K562 (cell line): ENCODE measurements around the gene PGF. TPM values are rescaled to one million over a fixed set of nuclear protein-coding genes. Genes with fewer than 3 reads are reported as not detected.

ENCODE experiments used
- ATAC-seq: fragments of 200-7000 bp; cut with Tn5 transposase; 3 replicates; pipeline ENCODE4 v1.9.1; 2020; ENCODE audit warnings: moderate library complexity
- BruUV-seq: library from RNA; stranded (reverse); fragments of 400-500 nt; replicated peaks from 2 replicates; lab custom pipeline; 2021; lab: Mats Ljungman, UMichigan
- CTCF ChIA-PET: fragments of 300-600 bp; formaldehyde crosslinking; extraction: SDS; loops from one replicate; lab custom pipeline; 2021; ENCODE audit warnings: low intra/inter-chr PET ratio; lab: Yijun Ruan, JAX
- POLR2A ChIA-PET: fragments of 300-600, 350-650 bp; sonication (Branson Sonifier 250); formaldehyde crosslinking; extraction: SDS; loops from one replicate; lab custom pipeline; 2021; ENCODE audit warnings: antibody characterized with exemption, inconsistent platforms; lab: Yijun Ruan, JAX
- DNase-seq, 4 experiments: peaks; one replicate each; pipeline versions ENCODE4 v3.0.0 to v3.0.0-alpha.2; 2011 to 2018; ENCODE audit warnings: low spot score in 3 of 4, mixed read lengths in 3 of 4; ENCODE audit errors: extremely low read depth in 1 of 4
- FAIRE-seq: peaks from 2 replicates; lab custom pipeline; 2011; peaks lifted over from hg19 to GRCh38; lab: Jason Lieb, UNC
- H2AFZ ChIP-seq: 2 replicates; pipeline ENCODE4 v1.6.0; 2011; ENCODE audit warnings: low read depth, low read length, control low read depth, inconsistent platforms
- H3K27ac ChIP-seq: fragments of 200-600 bp; 3 replicates; pipeline ENCODE4 v1.8.0; 2011; ENCODE audit warnings: low read depth, mild to moderate bottlenecking, control low read depth, inconsistent platforms, low read length, moderate library complexity, mixed read lengths; ENCODE audit errors: extremely low read depth
- H3K27me3 ChIP-seq, 2 experiments: fragments of 300-600 bp in 1 of 2; 2 replicates in 1 of 2; 3 replicates in 1 of 2; pipeline versions ENCODE4 v1.6.0 to v1.8.0; 2011; ENCODE audit warnings: inconsistent platforms in 2 of 2, low read length in 2 of 2, mild to moderate bottlenecking in 1 of 2, mixed read lengths in 1 of 2, moderate library complexity in 1 of 2; ENCODE audit not compliant: control insufficient read depth in 2 of 2, insufficient read depth in 2 of 2
- H3K36me3 ChIP-seq: fragments of 300-600 bp; 3 replicates; pipeline ENCODE4 v1.8.0; 2011; ENCODE audit warnings: mild to moderate bottlenecking, low read length, inconsistent platforms; ENCODE audit not compliant: control insufficient read depth, insufficient read depth
- H3K4me1 ChIP-seq, 2 experiments: fragments of 200-600 bp in 1 of 2; replicated peaks in 1 of 2; 2 replicates in 1 of 2; 3 replicates in 1 of 2; pipeline versions ENCODE4 v1.5.1 to v1.8.0; 2011; ENCODE audit warnings: inconsistent platforms in 2 of 2, low read length in 2 of 2, mild to moderate bottlenecking in 1 of 2, mixed read lengths in 1 of 2, moderate library complexity in 1 of 2; ENCODE audit not compliant: control insufficient read depth in 2 of 2, insufficient read depth in 2 of 2
- H3K4me2 ChIP-seq: 2 replicates; pipeline ENCODE4 v1.6.1; 2011; ENCODE audit warnings: low read length, control low read depth, inconsistent platforms, mixed read lengths; ENCODE audit not compliant: insufficient read depth
- H3K4me3 ChIP-seq: fragments of 200-600 bp; sonication (generic), shearing (Covaris generic); 2 replicates; pipeline ENCODE4 v1.5.1; 2016; ENCODE audit warnings: control low read depth, inconsistent platforms
- H3K79me2 ChIP-seq: fragments of 200-600 bp; 3 replicates; pipeline ENCODE4 v1.8.0; 2011; ENCODE audit warnings: low read length, inconsistent platforms; ENCODE audit not compliant: control insufficient read depth, insufficient read depth
- H3K9ac ChIP-seq, 2 experiments: 2 replicates each; pipeline versions ENCODE4 v1.6.0 to v1.6.1; 2011; ENCODE audit warnings: low read depth in 2 of 2, low read length in 2 of 2, control low read depth in 1 of 2, inconsistent platforms in 1 of 2, mild to moderate bottlenecking in 1 of 2, mixed read lengths in 1 of 2; ENCODE audit not compliant: insufficient read depth in 1 of 2
- H3K9me1 ChIP-seq: one replicate; pipeline ENCODE4 v1.6.0; 2011; ENCODE audit warnings: inconsistent platforms, mild to moderate bottlenecking, low read length, moderate library complexity; ENCODE audit not compliant: control insufficient read depth, insufficient read depth
- H3K9me3 ChIP-seq: replicated peaks from 2 replicates; pipeline ENCODE4 v1.5.1; 2011; ENCODE audit warnings: low read depth, low read length, inconsistent platforms; ENCODE audit not compliant: control insufficient read depth, insufficient read depth
- H4K20me1 ChIP-seq: replicated peaks from 2 replicates; pipeline ENCODE4 v1.6.1; 2011; ENCODE audit warnings: low read length, inconsistent platforms, mixed read lengths; ENCODE audit not compliant: control insufficient read depth, insufficient read depth
- CTCF ChIP-seq, 3 experiments: IDR thresholded peaks in 2 of 3; conservative IDR thresholded peaks in 1 of 3; 2 replicates each; pipeline ENCODE4 v1.5.1; 2011 to 2012; ENCODE audit warnings: low read length in 3 of 3, mild to moderate bottlenecking in 3 of 3, control low read depth in 2 of 3, improper control_type of control experiment in 1 of 3, inconsistent platforms in 1 of 3, low read depth in 1 of 3, mixed read lengths in 1 of 3, moderate library complexity in 1 of 3; ENCODE audit not compliant: insufficient read depth in 2 of 3
- DLX4 ChIP-seq: fragments of 250-450 bp; sonication (Bioruptor Pico); IDR thresholded peaks from 2 replicates; pipeline ENCODE4 v1.6.1; 2021; ENCODE audit warnings: mild to moderate bottlenecking
- IRF9 ChIP-seq: fragments of 450-650 bp; IDR thresholded peaks from 2 replicates; pipeline ENCODE4 v1.6.1; 2016; ENCODE audit warnings: missing biosample characterization, missing genetic modification characterization
- NR2F6 ChIP-seq: fragments of 450-650 bp; formaldehyde crosslinking; IDR thresholded peaks from 2 replicates; pipeline ENCODE4 v1.4.0; 2020; ENCODE audit warnings: mild to moderate bottlenecking
- POLR2A ChIP-seq: fragments of 450-650 bp; conservative IDR thresholded peaks from 2 replicates; pipeline ENCODE4 v1.6.1; 2016
- POLR2G ChIP-seq: fragments of 200-400 bp; formaldehyde crosslinking; IDR thresholded peaks from 2 replicates; pipeline ENCODE4 v1.6.1; 2017; ENCODE audit warnings: low read depth, mild to moderate bottlenecking, antibody characterized with exemption, low read length, moderate library complexity
- SMAD3 ChIP-seq: fragments of 450-650 bp; formaldehyde crosslinking; conservative IDR thresholded peaks from 2 replicates; pipeline ENCODE4 v1.4.0; 2020; ENCODE audit warnings: mild to moderate bottlenecking
- TFAP4 ChIP-seq: sonication (generic); formaldehyde crosslinking; IDR thresholded peaks from 2 replicates; pipeline ENCODE4 v1.8.0; 2022; ENCODE audit warnings: missing genetic modification reagents, mild to moderate bottlenecking, moderate library complexity, borderline replicate concordance
- ZBTB43 ChIP-seq: sonication (generic); formaldehyde crosslinking; IDR thresholded peaks from 2 replicates; pipeline ENCODE4 v1.8.0; 2023; ENCODE audit warnings: mild to moderate bottlenecking, missing genetic modification reagents
- ZNF232 ChIP-seq: sonication (generic); formaldehyde crosslinking; IDR thresholded peaks from 2 replicates; pipeline ENCODE4 v1.8.0; 2022; ENCODE audit warnings: mild to moderate bottlenecking, missing genetic modification reagents
- ZNF518B ChIP-seq: fragments of 250-450 bp; sonication (Bioruptor Pico); IDR thresholded peaks from 2 replicates; pipeline ENCODE4 v1.5.0; 2021; ENCODE audit warnings: mild to moderate bottlenecking, moderate library complexity
- WGBS: fragments of 100-300 bp; shearing (Covaris generic); methylation state at CpG from one replicate; pipeline ENCODE4 v1.1.6; 2016; ENCODE audit warnings: low coverage, mixed read lengths; ENCODE audit not compliant: insufficient coverage; ENCODE audit errors: missing lambda C conversion rate; 5-methylcytosine and 5-hydroxymethylcytosine counted together
- in situ Hi-C: fragments of 300-500 bp; cut with MboI; formaldehyde crosslinking; loops from 4 replicates; pipeline ENCODE4 v1.15.0; 2018; ENCODE audit warnings: inconsistent platforms, mixed read lengths
- intact Hi-C: fragments of 100-400 bp; cut with micrococcal nuclease; formaldehyde crosslinking; loops from 2 replicates; pipeline ENCODE4 v1.14.2; 2022
- polyA plus RNA-seq, 8 experiments: library from polyadenylated mRNA; depleted of rRNA in 4 of 8; stranded (reverse) in 5 of 8; unstranded in 3 of 8; fragments of >200 nt; fragmentation: Nextera tagmentation in 2 of 8; fragmentation: Illumina TruSeq in 1 of 8; extraction: Ambion mirVana in 2 of 8; extraction: Trizol in 1 of 8; gene quantifications; 2 replicates each; pipeline versions ENCODE4 v1.2.1 to v1.2.3, GENCODE V29; 2011 to 2014; ENCODE audit warnings: inconsistent platforms in 1 of 8, missing spikeins in 1 of 8
- total RNA-seq, 7 experiments: library from RNA; depleted of rRNA in 6 of 7; stranded (reverse); fragments of >200 nt in 6 of 7; fragmentation: Illumina TruSeq in 2 of 7; extraction: Trizol in 2 of 7; gene quantifications; 2 replicates each; pipeline versions ENCODE4 v1.2.1 to v1.2.3, GENCODE V29; 2011 to 2021; ENCODE audit warnings: low replicate concordance in 1 of 7

The PGF gene
- total and polyA plus RNA-seq, 9 of the 15 experiments (the other 6 are each of a cell fraction or from before 2014, with no cell fraction given), result 0.04 to 0.44 (median 0.18) TPM

- Histone ChIP-seq H2AFZ (no peak overlapping the region), H3K4me3 (no peak overlapping the region), H3K9me1 (no peaks in the 10 kb centered on the region), H3K27me3 (no peaks in the 10 kb centered on the region), H3K9me3 (no peaks in the 10 kb centered on the region), H3K4me1 (peaks cover 10 to 36% of the 10 kb centered on the region in 2 experiments; a peak in 3 of 5 replicates), H3K36me3 (peaks cover 31% of the 10 kb centered on the region; the same call in 2 of the 3 replicates), H3K27ac (no peak overlapping the region), H3K79me2 (no peaks in the 10 kb centered on the region), H4K20me1 (no peaks in the 10 kb centered on the region; the same call in 1 of the 2 replicates), H3K9ac (peak overlapping the region in 1 of 2 experiments; percentile 74; a peak in 2 of 4 replicates), H3K4me2 (no peak overlapping the region)
- BruUV-seq, result no TSS peak
- CTCF ChIA-PET, result no interaction called here
- ATAC-seq (peak; percentile 36), FAIRE-seq (no peak), DNase-seq (no peak)
- intact Hi-C loops (loop anchor here (5.0 kb wide), 1 partner anchor 300 kb away; no protein-coding TSS in a partner anchor), in situ Hi-C loops (no loop called here)
- 81% methylated on average over 8 of the region's 12 CpGs for WGBS
- POLR2A ChIA-PET, result interaction anchor here (0.5 to 1.6 kb wide), 7 partner anchors 12 to 397 kb away, joined by 3 to 6 read pairs (median 4); partner anchors contain the start of gene RPS6KL1
- TF ChIP-seq NR2F6, result no peak
- peak in 2 of 3 experiments; percentile 24 to 38; a peak in 2 of 6 replicates for TF ChIP-seq CTCF (IDR thresholded peaks at IDR 0.05 in 2 of 3, conservative IDR thresholded peaks at IDR 0.05 in 1 of 3; ENCODE audit: insufficient read depth in 2 of 3, low read depth in 1 of 3, low read length in 3 of 3)
- TF ChIP-seq ZBTB43 (CRISPR knock-in tag), result no peak
- TF ChIP-seq SMAD3 (CRISPR knock-in tag), result no peak
- TF ChIP-seq TFAP4 (CRISPR knock-in tag), result peak; percentile 45; the same call in 1 of the 2 replicates
- TF ChIP-seq POLR2A, result 0 out of 2 replicates have a peak, but pooled peaks have one; percentile 13
- no peak for TF ChIP-seq IRF9 (tag)
- TF ChIP-seq ZNF518B (CRISPR knock-in tag), result no peak
- peak; percentile 52; the same call in 1 of the 2 replicates for TF ChIP-seq POLR2G
- TF ChIP-seq DLX4, result no peak
- no peak for TF ChIP-seq ZNF232 (CRISPR knock-in tag)
These were observed 48.4 kb downstream of the PGF start for GRCh38 chr14:74906925-74907521.
